Neural cell (in vitro differentiated cells): ENCODE measurements around the gene PRDM1. TPM values are rescaled to one million over a fixed set of nuclear protein-coding genes. Genes with fewer than 3 reads are reported as not detected.

Experiments
- H2AFZ ChIP-seq: fragments of 200-600, 300-800 bp; sonication (generic), shearing (Covaris generic); 2 replicates; pipeline ENCODE4 v1.6.0; 2014; ENCODE audit warnings: low read depth, mild to moderate bottlenecking, antibody characterized with exemption, low read length, moderate library complexity
- H3F3A ChIP-seq: fragments of 200-600 bp; shearing (Covaris generic); 2 replicates; pipeline ENCODE4 v1.6.1; 2016; ENCODE audit warnings: mild to moderate bottlenecking, moderate library complexity, mixed read lengths, antibody characterized with exemption, low read length; ENCODE audit not compliant: insufficient read depth, poor library complexity, severe bottlenecking
- H3K27ac ChIP-seq: fragments of 200-600, 300-800 bp; sonication (generic), shearing (Covaris generic); 2 replicates; pipeline ENCODE4 v1.5.1; 2014; ENCODE audit warnings: mild to moderate bottlenecking, low read length, moderate library complexity
- H3K27me3 ChIP-seq: fragments of 300-800, 200-600 bp; sonication (generic), shearing (Covaris generic); 2 replicates; pipeline ENCODE4 v1.6.0; 2014; ENCODE audit warnings: mild to moderate bottlenecking, low read depth, low read length, moderate library complexity; ENCODE audit not compliant: insufficient read depth
- H3K36me3 ChIP-seq: fragments of 300-800, 200-600 bp; sonication (generic), shearing (Covaris generic); 2 replicates; pipeline ENCODE4 v1.5.1; 2014; ENCODE audit warnings: mild to moderate bottlenecking, antibody characterized with exemption, low read length, moderate library complexity; ENCODE audit not compliant: insufficient read depth
- H3K4me2 ChIP-seq: fragments of 300-800, 200-600 bp; sonication (generic), shearing (Covaris generic); 2 replicates; pipeline ENCODE4 v1.6.0; 2014; ENCODE audit warnings: mild to moderate bottlenecking, low read length
- H3K4me3 ChIP-seq: fragments of 300-800, 200-600 bp; sonication (generic), shearing (Covaris generic); 2 replicates; pipeline ENCODE4 v1.5.1; 2014; ENCODE audit warnings: mild to moderate bottlenecking, low read length, moderate library complexity
- H3K79me2 ChIP-seq: fragments of 200-600 bp; shearing (Covaris generic); replicated peaks from 2 replicates; pipeline ENCODE4 v1.6.0; 2014; ENCODE audit warnings: mild to moderate bottlenecking, low read length, moderate library complexity; ENCODE audit not compliant: insufficient read depth
- H3K9ac ChIP-seq: fragments of 300-800, 200-600 bp; sonication (generic), shearing (Covaris generic); 2 replicates; pipeline ENCODE4 v1.6.1; 2016; ENCODE audit warnings: mild to moderate bottlenecking, low read length, mixed read lengths
- H3K9me2 ChIP-seq: fragments of 200-600 bp; shearing (Covaris generic); 2 replicates; pipeline ENCODE4 v1.6.1; 2016; ENCODE audit warnings: mild to moderate bottlenecking, low read length, mixed read lengths; ENCODE audit not compliant: insufficient read depth
- H3K9me3 ChIP-seq: fragments of 200-600, 300-800 bp; sonication (generic), shearing (Covaris generic); 2 replicates; pipeline ENCODE4 v1.6.1; 2016; ENCODE audit warnings: mild to moderate bottlenecking, mixed run types, low read length, moderate library complexity, mixed read lengths
- H4K20me1 ChIP-seq: fragments of 200-600 bp; shearing (Covaris generic); 2 replicates; pipeline ENCODE4 v1.6.1; 2016; ENCODE audit warnings: mild to moderate bottlenecking, mixed run types; ENCODE audit not compliant: insufficient read depth
- CTCF ChIP-seq: fragments of 450-650 bp; IDR thresholded peaks from 2 replicates; pipeline ENCODE4 v1.5.1; 2014; ENCODE audit warnings: antibody characterized with exemption, mild to moderate bottlenecking, moderate library complexity; ENCODE audit not compliant: poor library complexity, severe bottlenecking
- EP300 ChIP-seq: fragments of 450-650 bp; conservative IDR thresholded peaks from 2 replicates; pipeline ENCODE4 v1.6.1; 2014; ENCODE audit warnings: antibody characterized with exemption, mild to moderate bottlenecking, moderate library complexity; ENCODE audit not compliant: poor library complexity, severe bottlenecking
- EZH2 ChIP-seq: fragments of 200-600, 300-800 bp; shearing (Covaris generic), sonication (generic); IDR thresholded peaks from 2 replicates; pipeline ENCODE4 v1.6.1; 2014; ENCODE audit warnings: antibody characterized with exemption, low read length, borderline replicate concordance, mild to moderate bottlenecking; ENCODE audit not compliant: insufficient read depth, poor library complexity, severe bottlenecking
- MXI1 ChIP-seq: fragments of 450-650 bp; conservative IDR thresholded peaks from 2 replicates; pipeline ENCODE4 v1.6.1; 2014; ENCODE audit warnings: antibody characterized with exemption, mild to moderate bottlenecking; ENCODE audit not compliant: poor library complexity, severe bottlenecking
- POLR2AphosphoS5 ChIP-seq: IDR thresholded peaks from 2 replicates; pipeline ENCODE4 v1.6.1; 2012
- RAD21 ChIP-seq: fragments of 450-650 bp; conservative IDR thresholded peaks from 2 replicates; pipeline ENCODE4 v1.6.1; 2014; ENCODE audit warnings: antibody characterized with exemption, mild to moderate bottlenecking, moderate library complexity
- REST ChIP-seq: IDR thresholded peaks from 2 replicates; pipeline ENCODE4 v1.6.1; 2012; ENCODE audit warnings: borderline replicate concordance
- SMC3 ChIP-seq: fragments of 450-650 bp; conservative IDR thresholded peaks from 2 replicates; pipeline ENCODE4 v1.6.1; 2014; ENCODE audit warnings: antibody characterized with exemption, mild to moderate bottlenecking, moderate library complexity; ENCODE audit not compliant: poor library complexity
- TAF1 ChIP-seq: IDR thresholded peaks from 2 replicates; pipeline ENCODE4 v1.6.1; 2012; ENCODE audit warnings: low read depth
- polyA plus RNA-seq: library from polyadenylated mRNA; depleted of rRNA; stranded (reverse); fragments of >200 nt; gene quantifications from 2 replicates; pipeline ENCODE4 v1.2.3, GENCODE V29; 2014

PRDM1 gene
- polyA plus RNA-seq, 1 donor from 2014 or later, result 0.09 TPM

- no peak for TF ChIP-seq POLR2AphosphoS5
- no peak for TF ChIP-seq REST
- TF ChIP-seq EZH2, result no peak
- TF ChIP-seq RAD21, result no peak
- TF ChIP-seq SMC3, result no peak
- TF ChIP-seq CTCF, result no peak
- no peak for TF ChIP-seq EP300
- no peak for TF ChIP-seq TAF1
- no peak for TF ChIP-seq MXI1
- H2AFZ ChIP-seq, result no peak overlapping the region
- peaks cover 31% of the 10 kb centered on the region for H3K27me3 ChIP-seq
- H4K20me1 ChIP-seq, result no peaks in the 10 kb centered on the region
- H3F3A ChIP-seq, result no peaks in the 10 kb centered on the region
- H3K9ac ChIP-seq, result no peak overlapping the region
- H3K9me3 ChIP-seq, result no peaks in the 10 kb centered on the region
- no peaks in the 10 kb centered on the region for H3K9me2 ChIP-seq
- H3K4me3 ChIP-seq, result no peak overlapping the region
- H3K36me3 ChIP-seq, result no peaks in the 10 kb centered on the region
- H3K79me2 ChIP-seq, result no peaks in the 10 kb centered on the region
- H3K27ac ChIP-seq, result no peak overlapping the region
- no peak overlapping the region for H3K4me2 ChIP-seq
Measured at GRCh38 chr6:106083618-106084017, 2.5 kb upstream of the PRDM1 start.

GRCh38 chr6:106084106-106084988 lies 1.8 kb upstream of the PRDM1 start:
- no peak overlapping the region for H3K4me2 ChIP-seq
- no peaks in the 10 kb centered on the region for H3K36me3 ChIP-seq
- H3K27me3 ChIP-seq, result peaks cover 31% of the 10 kb centered on the region
- no peaks in the 10 kb centered on the region for H3F3A ChIP-seq
- H3K9me2 ChIP-seq, result no peaks in the 10 kb centered on the region
- H2AFZ ChIP-seq, result no peak overlapping the region
- TF ChIP-seq EZH2 (no peak), CTCF (peak; percentile 9), RAD21 (no peak), MXI1 (no peak)
- H3K4me3 ChIP-seq, result no peak overlapping the region
- H3K27ac ChIP-seq, result no peak overlapping the region
- H3K9me3 ChIP-seq, result no peaks in the 10 kb centered on the region
- H3K79me2 ChIP-seq, result no peaks in the 10 kb centered on the region
- no peak overlapping the region for H3K9ac ChIP-seq
- no peaks in the 10 kb centered on the region for H4K20me1 ChIP-seq
